Fibroblast of skin of right biceps (primary cell): Measurements from ENCODE around the gene ZNF793.

Experiments used
- DNase-seq: peaks from one replicate; pipeline ENCODE4 v3.0.0-alpha.2; 2013

Gene ZNF793

GRCh38 chr19:37572203-37572602, 65.5 kb downstream of the ZNF793 start:
- peak; percentile 27 for DNase-seq

DNA sequence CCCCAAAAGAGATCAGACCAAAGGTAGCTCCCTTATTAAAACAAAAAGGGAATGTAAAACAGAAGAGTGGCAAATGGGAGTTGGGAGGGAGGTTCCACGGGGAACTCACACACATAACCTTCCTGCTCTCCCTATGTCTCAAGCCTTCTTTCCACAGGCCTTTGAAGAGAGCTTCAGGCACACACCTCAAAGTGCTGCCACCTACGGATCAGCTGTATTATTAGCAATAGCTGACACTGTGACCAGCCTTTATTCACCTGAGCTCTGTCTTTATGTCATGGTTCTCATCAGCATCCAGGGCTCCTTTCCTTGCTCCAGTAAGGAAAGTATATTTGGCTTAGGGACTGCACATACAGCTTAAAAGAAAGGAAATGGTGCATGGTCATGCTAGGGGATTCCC, 76.6 kb downstream of the ZNF793 start:
- no peak for DNase-seq
